GM12873 (cell line): ENCODE measurements around the gene SLC22A5.

Source experiments
- CTCF ChIP-seq: IDR thresholded peaks from 2 replicates; pipeline ENCODE4 v1.5.1; 2012; ENCODE audit warnings: low read depth, mild to moderate bottlenecking, moderate library complexity, low read length, control low read depth; ENCODE audit not compliant: insufficient read depth; ENCODE audit errors: missing control alignments

Gene SLC22A5

GRCh38 chr5:132439521-132440089, 70.1 kb downstream of the SLC22A5 start:
- TF ChIP-seq CTCF, result no peak

DNA sequence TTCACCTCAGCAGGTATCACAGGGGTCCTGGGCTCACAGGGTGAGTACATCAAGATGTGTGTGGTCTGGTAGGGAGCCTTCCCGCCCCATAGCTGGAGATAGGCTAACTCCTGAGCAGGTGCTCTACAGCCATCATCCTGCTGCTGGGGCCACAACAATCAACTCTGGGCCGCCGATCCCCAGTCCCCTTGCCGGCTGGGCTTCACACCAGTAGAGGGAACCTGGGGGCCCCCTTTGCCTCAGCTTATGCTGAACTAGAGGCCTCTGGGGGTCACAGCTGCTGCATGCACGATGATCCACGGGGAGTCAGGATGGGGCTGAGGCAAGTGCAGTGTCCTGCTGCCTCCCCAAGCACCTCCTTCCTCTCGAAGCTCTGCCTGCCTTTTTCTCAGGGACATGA, 74.6 kb downstream of the SLC22A5 start:
- TF ChIP-seq CTCF, result no peak
